ENCODE results near the gene LBR. TPM values are rescaled to one million over a fixed set of nuclear protein-coding genes. Genes with fewer than 3 reads are reported as not detected.

The LBR gene
- total and polyA plus RNA-seq, 12 donors, result 5.4 to 27.5 (median 14.1) TPM

GRCh38 chr1:225425201-225425786 lies 2.5 kb downstream of the LBR start:
- WGBS, 4 donors, result 65 to 71% (median 69%) methylated on average over 5 of the region's 5 CpGs
- TF ChIP-seq CTCF (IDR thresholded peaks at IDR 0.05), result no peak
- TF ChIP-seq POLR2A (IDR thresholded peaks at IDR 0.05), result no peak
- Histone ChIP-seq H3K9me3 (replicated peaks in 1 of 3) (no peaks in the 10 kb centered on the region), H3K4me1 (replicated peaks in 1 of 2) (peaks cover 0 to 40% of the 10 kb centered on the region in 2 donors), H3K27me3 (no peaks in the 10 kb centered on the region), H3K36me3 (replicated peaks in 1 of 2) (no peaks in the 10 kb centered on the region), H3K4me3 (no peak overlapping the region), H3K27ac (no peak overlapping the region)
- DNase-seq, result no peak
- intact Hi-C loops (cut with DNase I), result no loop called here

- Histone ChIP-seq H3K27me3 (no peaks in the 10 kb centered on the region), H3K4me1 (replicated peaks in 1 of 2) (peaks cover 0 to 40% of the 10 kb centered on the region in 2 donors), H3K27ac (no peak overlapping the region), H3K36me3 (replicated peaks in 1 of 2) (peaks cover 0 to 2% of the 10 kb centered on the region in 2 donors), H3K4me3 (no peak overlapping the region), H3K9me3 (replicated peaks in 1 of 3) (no peaks in the 10 kb centered on the region)
- WGBS, 4 donors, result 80 to 92% (median 87%) methylated on average over 6 of the region's 6 CpGs
- intact Hi-C loops (cut with DNase I), result no loop called here
- DNase-seq, result no peak
- TF ChIP-seq CTCF (IDR thresholded peaks at IDR 0.05) (no peak), POLR2A (IDR thresholded peaks at IDR 0.05) (no peak)
Observed at GRCh38 chr1:225424562-225425200, 3.2 kb downstream of the LBR start.

- TF ChIP-seq CTCF (IDR thresholded peaks at IDR 0.05), result no peak
- TF ChIP-seq POLR2A (IDR thresholded peaks at IDR 0.05), result no peak
- H3K27ac ChIP-seq, result no peak overlapping the region
- no peaks in the 10 kb centered on the region for H3K9me3 ChIP-seq (replicated peaks in 1 of 3)
- intact Hi-C loops (cut with DNase I), result no loop called here
- no peak for DNase-seq
- peaks cover 0 to 13% of the 10 kb centered on the region in 2 donors for H3K36me3 ChIP-seq (replicated peaks in 1 of 2)
- H3K27me3 ChIP-seq, result no peaks in the 10 kb centered on the region
- H3K4me1 ChIP-seq (replicated peaks in 1 of 2), result peaks cover 0 to 33% of the 10 kb centered on the region in 2 donors
- H3K4me3 ChIP-seq, result no peak overlapping the region
- 81 to 90% (median 84%) methylated on average over 2 of the region's 2 CpGs for WGBS, 4 donors
Observed at GRCh38 chr1:225423518-225423855, 4.4 kb downstream of the LBR start.

- peaks cover 0 to 33% of the 10 kb centered on the region in 2 donors for H3K4me1 ChIP-seq (replicated peaks in 1 of 2)
- intact Hi-C loops (cut with DNase I), result no loop called here
Observed at GRCh38 chr1:225422795-225423517, 4.9 kb downstream of the LBR start.

More at GRCh38 chr1:225422795-225423517, 4.9 kb downstream of the LBR start:
- no peaks in the 10 kb centered on the region for H3K27me3 ChIP-seq
- WGBS, 4 donors, result 75 to 81% (median 79%) methylated on average over 7 of the region's 7 CpGs
- H3K27ac ChIP-seq, result no peak overlapping the region
- DNase-seq, result no peak
- no peaks in the 10 kb centered on the region for H3K9me3 ChIP-seq (replicated peaks in 1 of 3)
- TF ChIP-seq POLR2A (IDR thresholded peaks at IDR 0.05), result no peak
- TF ChIP-seq CTCF (IDR thresholded peaks at IDR 0.05), result no peak
- H3K36me3 ChIP-seq (replicated peaks in 1 of 2), result peaks cover 0 to 16% of the 10 kb centered on the region in 2 donors
- no peak overlapping the region for H3K4me3 ChIP-seq

Data from adrenal gland (tissue), 12 donors.